ENCODE measurements around the gene TNNC1.
A peak's percentile ranks its signal among the peaks of the same experiment; 100 is the strongest.

The TNNC1 gene

GRCh38 chr3:52481819-52482521, 28.1 kb upstream of the TNNC1 start:
- H3K79me2 ChIP-seq (ENCODE audit: low read length): no peaks in the 10 kb centered on the region
- H4K20me1 ChIP-seq (ENCODE audit: insufficient read depth, low read length): no peaks in the 10 kb centered on the region
- no peak overlapping the region for H2AFZ ChIP-seq (ENCODE audit: low read depth, low read length)
- no peak overlapping the region for H3K9ac ChIP-seq (ENCODE audit: low read length)
- no peaks in the 10 kb centered on the region for H3K9me3 ChIP-seq (ENCODE audit: insufficient read depth, low read length)
- H3K4me1 ChIP-seq (ENCODE audit: low read length): no peaks in the 10 kb centered on the region
- TF ChIP-seq CTCF (IDR thresholded peaks at IDR 0.05; ENCODE audit: low read depth, low read length) (peak; percentile 58), EZH2phosphoT487 (IDR thresholded peaks at IDR 0.05; ENCODE audit: low read depth) (no peak)
- H3K4me2 ChIP-seq (ENCODE audit: low read length): no peak overlapping the region
- H3K4me3 ChIP-seq (ENCODE audit: low read length): no peak overlapping the region
- no peak overlapping the region for H3K27ac ChIP-seq (ENCODE audit: low read length)
- peaks cover 48% of the 10 kb centered on the region for H3K36me3 ChIP-seq (replicated peaks; ENCODE audit: low read depth, low read length)
- H3K27me3 ChIP-seq (ENCODE audit: low read depth, low read length): no peaks in the 10 kb centered on the region

DNA sequence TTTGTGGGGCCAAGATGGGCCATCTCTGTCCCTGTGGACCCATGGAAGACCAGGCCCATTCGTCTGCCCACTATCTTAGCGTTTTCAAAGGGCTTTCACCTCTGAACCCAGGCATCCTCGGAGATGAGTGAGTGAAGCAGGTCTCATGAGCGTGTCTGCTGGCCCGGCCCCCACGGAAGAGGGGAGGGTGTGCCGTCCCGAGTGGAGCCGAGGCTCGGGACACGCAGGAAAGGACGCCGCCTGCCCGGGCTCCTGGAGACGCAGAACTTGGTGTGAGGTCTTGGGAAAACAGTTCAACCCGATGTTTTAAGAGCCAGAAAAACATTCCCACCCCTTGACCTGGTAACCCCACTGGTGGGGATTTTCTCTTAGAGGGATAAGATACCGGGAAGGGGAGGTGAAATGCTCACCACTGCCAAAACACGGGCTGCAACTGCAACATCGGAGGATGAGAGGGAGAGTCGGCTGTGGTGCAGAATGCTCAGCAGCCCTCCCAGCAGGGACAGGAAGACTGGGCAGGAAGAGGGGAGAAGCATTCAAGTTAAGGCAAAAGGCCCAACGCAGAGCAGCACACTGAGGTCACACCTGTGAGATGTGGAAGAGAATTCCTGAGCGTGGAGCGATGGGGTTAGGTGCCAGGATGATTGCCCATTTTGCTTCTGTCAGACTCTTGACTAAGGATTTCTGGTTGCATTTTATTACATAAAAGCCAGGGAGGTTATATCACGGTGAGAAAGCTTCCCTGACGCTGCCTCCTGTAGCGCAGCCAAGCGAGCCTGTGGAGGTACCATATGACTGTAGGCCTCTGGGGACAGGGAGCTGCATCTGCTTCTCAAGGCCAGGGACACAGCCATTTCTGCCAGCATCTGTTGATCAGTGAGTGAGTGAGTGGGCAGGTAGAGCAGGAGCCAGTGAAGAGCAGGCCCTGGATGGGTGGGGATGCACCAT, 27.2 kb upstream of the TNNC1 start:
- peaks cover 49% of the 10 kb centered on the region for H3K36me3 ChIP-seq (replicated peaks; ENCODE audit: low read depth, low read length)
- no peaks in the 10 kb centered on the region for H3K4me1 ChIP-seq (ENCODE audit: low read length)
- no peak overlapping the region for H3K9ac ChIP-seq (ENCODE audit: low read length)
- no peaks in the 10 kb centered on the region for H4K20me1 ChIP-seq (ENCODE audit: insufficient read depth, low read length)
- H3K27me3 ChIP-seq (ENCODE audit: low read depth, low read length): no peaks in the 10 kb centered on the region
- no peak overlapping the region for H3K27ac ChIP-seq (ENCODE audit: low read length)
- TF ChIP-seq EZH2phosphoT487 (IDR thresholded peaks at IDR 0.05; ENCODE audit: low read depth) (no peak), CTCF (IDR thresholded peaks at IDR 0.05; ENCODE audit: low read depth, low read length) (no peak)
- no peak overlapping the region for H2AFZ ChIP-seq (ENCODE audit: low read depth, low read length)
- H3K79me2 ChIP-seq (ENCODE audit: low read length): no peaks in the 10 kb centered on the region
- H3K9me3 ChIP-seq (ENCODE audit: insufficient read depth, low read length): no peaks in the 10 kb centered on the region
- no peak overlapping the region for H3K4me3 ChIP-seq (ENCODE audit: low read length)
- no peak overlapping the region for H3K4me2 ChIP-seq (ENCODE audit: low read length)

- TF ChIP-seq EZH2phosphoT487 (IDR thresholded peaks at IDR 0.05; ENCODE audit: low read depth) (no peak), CTCF (IDR thresholded peaks at IDR 0.05; ENCODE audit: low read depth, low read length) (no peak)
- Histone ChIP-seq H3K36me3 (replicated peaks; ENCODE audit: low read depth, low read length) (peaks cover 51% of the 10 kb centered on the region), H4K20me1 (ENCODE audit: insufficient read depth, low read length) (no peaks in the 10 kb centered on the region), H3K9me3 (ENCODE audit: insufficient read depth, low read length) (no peaks in the 10 kb centered on the region), H3K27ac (ENCODE audit: low read length) (no peak overlapping the region), H3K9ac (ENCODE audit: low read length) (no peak overlapping the region), H3K4me1 (ENCODE audit: low read length) (no peaks in the 10 kb centered on the region), H3K4me2 (ENCODE audit: low read length) (no peak overlapping the region), H3K27me3 (ENCODE audit: low read depth, low read length) (no peaks in the 10 kb centered on the region), H2AFZ (ENCODE audit: low read depth, low read length) (no peak overlapping the region), H3K4me3 (ENCODE audit: low read length) (no peak overlapping the region), H3K79me2 (ENCODE audit: low read length) (no peaks in the 10 kb centered on the region)
Observed at GRCh38 chr3:52479877-52480575, 26.2 kb upstream of the TNNC1 start.

All from OCI-LY3 (cell line).